ENCODE measurements around the gene C2CD2. TPM values are rescaled to one million over a fixed set of nuclear protein-coding genes. Genes with fewer than 3 reads are reported as not detected.

C2CD2 gene
- total and polyA plus RNA-seq, 12 donors, result 175 to 439 (median 284) TPM

- Histone ChIP-seq H3K27ac (peak overlapping the region in 1 of 5 donors; percentile 58), H3K4me1 (replicated peaks in 1 of 2) (no peaks in the 10 kb centered on the region), H3K27me3 (no peaks in the 10 kb centered on the region), H3K4me3 (no peak overlapping the region), H3K9me3 (replicated peaks in 1 of 3) (no peaks in the 10 kb centered on the region), H3K36me3 (replicated peaks in 1 of 2) (peaks cover 0 to 98% of the 10 kb centered on the region in 2 donors)
- TF ChIP-seq CTCF (IDR thresholded peaks at IDR 0.05), result no peak
- intact Hi-C loops (cut with DNase I), result no loop called here
- WGBS, 4 donors, result 84 to 91% (median 88%) methylated on average over 11 to 12 of the region's 12 CpGs
- peak in 1 of 7 donors; percentile 11 for DNase-seq
These were observed 39.5 kb downstream of the C2CD2 start for GRCh38 chr21:41914358-41914757.

- TF ChIP-seq POLR2A (IDR thresholded peaks at IDR 0.05) (no peak), CTCF (IDR thresholded peaks at IDR 0.05) (no peak)
- no peaks in the 10 kb centered on the region for H3K4me1 ChIP-seq (replicated peaks in 1 of 2)
- H3K27me3 ChIP-seq, result no peaks in the 10 kb centered on the region
- no peaks in the 10 kb centered on the region for H3K9me3 ChIP-seq (replicated peaks in 1 of 3)
- 84 to 97% (median 91%) methylated on average over 5 to 9 of the region's 9 CpGs for WGBS, 4 donors
- no peak overlapping the region for H3K4me3 ChIP-seq
- peak in 1 of 7 donors; percentile 19 for DNase-seq
- intact Hi-C loops (cut with DNase I), result no loop called here
- H3K27ac ChIP-seq, result peak overlapping the region in 2 of 5 donors; percentile 5 to 20
- H3K36me3 ChIP-seq (replicated peaks in 1 of 2), result peaks cover 0 to 98% of the 10 kb centered on the region in 2 donors
These were observed 40.6 kb downstream of the C2CD2 start for GRCh38 chr21:41913230-41913629.

GRCh38 chr21:41908829-41909228 lies 45.0 kb downstream of the C2CD2 start:
- Histone ChIP-seq H3K36me3 (replicated peaks in 1 of 2) (peaks cover 0 to 100% of the 10 kb centered on the region in 2 donors), H3K4me3 (no peak overlapping the region), H3K27me3 (no peaks in the 10 kb centered on the region), H3K4me1 (replicated peaks in 1 of 2) (no peaks in the 10 kb centered on the region), H3K9me3 (replicated peaks in 1 of 3) (no peaks in the 10 kb centered on the region), H3K27ac (peak overlapping the region in 2 of 5 donors; percentile 43 to 77)
- DNase-seq, result no peak
- intact Hi-C loops (cut with DNase I), result no loop called here
- TF ChIP-seq CTCF (IDR thresholded peaks at IDR 0.05), result no peak
- TF ChIP-seq POLR2A (IDR thresholded peaks at IDR 0.05), result no peak
- WGBS, 4 donors, result 43 to 49% (median 44%) methylated on average over 3 of the region's 3 CpGs

GRCh38 chr21:41907496-41908258 lies 46.1 kb downstream of the C2CD2 start:
- Histone ChIP-seq H3K27me3 (no peaks in the 10 kb centered on the region), H3K27ac (peak overlapping the region in 2 of 5 donors; percentile 43 to 77), H3K36me3 (replicated peaks in 1 of 2) (peaks cover 0 to 100% of the 10 kb centered on the region in 2 donors), H3K4me3 (no peak overlapping the region), H3K4me1 (replicated peaks in 1 of 2) (peaks cover 0 to 4% of the 10 kb centered on the region in 2 donors), H3K9me3 (replicated peaks in 1 of 3) (no peaks in the 10 kb centered on the region)
- intact Hi-C loops (cut with DNase I), result no loop called here
- 80 to 90% (median 87%) methylated on average over 25 to 36 of the region's 36 CpGs for WGBS, 4 donors
- no peak for DNase-seq
- TF ChIP-seq CTCF (IDR thresholded peaks at IDR 0.05) (no peak), POLR2A (IDR thresholded peaks at IDR 0.05) (no peak)

All from adrenal gland (tissue), 12 donors.